HCT116 (cell line): ENCODE measurements around the gene C16orf90. TPM values are rescaled to one million over a fixed set of nuclear protein-coding genes. Genes with fewer than 3 reads are reported as not detected.
"Not testable (repeated sequence)": the region's sequence is repeated elsewhere in the genome, so short reads cannot be mapped to it uniquely, and the experiment has no call there.

Experiments
- ATAC-seq: fragments of 200-7000 bp; cut with Tn5 transposase; 2 replicates; pipeline ENCODE4 v1.9.1; 2020; ENCODE audit warnings: mild to moderate bottlenecking, moderate library complexity
- BruUV-seq: library from RNA; stranded (reverse); fragments of 400-500 nt; replicated peaks from 2 replicates; lab custom pipeline; 2021; lab: Mats Ljungman, UMichigan
- CTCF ChIA-PET: fragments of 300-600 bp; sonication (Branson Sonifier 250); formaldehyde crosslinking; loops from one replicate; lab custom pipeline; 2021; ENCODE audit warnings: antibody characterized with exemption; lab: Charles Lee
- POLR2A ChIA-PET: fragments of 300-600, 350-600 bp; sonication (Branson Sonifier 250); formaldehyde crosslinking; loops from one replicate; lab custom pipeline; 2021; ENCODE audit warnings: antibody characterized with exemption; lab: Charles Lee
- RAD21 ChIA-PET, 2 experiments: fragments of 300-600 bp; sonication (Branson Sonifier 250); formaldehyde crosslinking; loops; one replicate each; lab custom pipeline; 2023; ENCODE audit warnings: low total read pairs in 2 of 2; ENCODE audit not compliant: uncharacterized antibody in 2 of 2, unreplicated experiment in 2 of 2, low non-redundant PET in 1 of 2; lab: Charles Lee
- DNase-seq: peaks from one replicate; pipeline ENCODE4 v3.0.0-alpha.2; 2010; ENCODE audit warnings: low read depth, low spot score
- H2AFZ ChIP-seq: fragments of 200-600 bp; shearing (Covaris generic), sonication (generic); 2 replicates; pipeline ENCODE4 v1.6.1; 2017; ENCODE audit warnings: low read depth, mixed run types, mixed read lengths, antibody characterized with exemption, low read length; ENCODE audit not compliant: poor library complexity, severe bottlenecking
- H3K27ac ChIP-seq: 2 replicates; pipeline ENCODE4 v1.5.1; 2012; ENCODE audit warnings: low read depth, low read length
- H3K27me3 ChIP-seq: fragments of 200-600 bp; sonication (generic); 2 replicates; pipeline ENCODE4 v1.6.1; 2016; ENCODE audit warnings: mixed run types, low read length, mixed read lengths; ENCODE audit not compliant: insufficient read depth
- H3K36me3 ChIP-seq, 2 experiments: fragments of 200-500 bp in 1 of 2; fragments of 200-600 bp in 1 of 2; sonication (Bioruptor generic) in 1 of 2; sonication (generic) in 1 of 2; 2 replicates each; pipeline versions ENCODE4 v1.5.1 to v1.6.1; 2014 to 2016; ENCODE audit warnings: low read length in 2 of 2, inconsistent platforms in 1 of 2, mixed read lengths in 1 of 2, mixed run types in 1 of 2; ENCODE audit not compliant: insufficient read depth in 2 of 2, control insufficient read depth in 1 of 2
- H3K4me1 ChIP-seq, 2 experiments: fragments of 200-600 bp in 1 of 2; sonication (generic) in 1 of 2; 2 replicates each; pipeline versions ENCODE4 v1.5.1 to v1.6.1; 2012 to 2017; ENCODE audit warnings: low read length in 2 of 2, inconsistent platforms in 1 of 2, mild to moderate bottlenecking in 1 of 2, mixed read lengths in 1 of 2, mixed run types in 1 of 2, moderate library complexity in 1 of 2; ENCODE audit not compliant: insufficient read depth in 2 of 2, control insufficient read depth in 1 of 2
- H3K4me2 ChIP-seq: fragments of 200-600 bp; sonication (generic); 2 replicates; pipeline ENCODE4 v1.6.1; 2017; ENCODE audit warnings: mixed run types, low read length, mixed read lengths
- H3K4me3 ChIP-seq, 2 experiments: fragments of 200-600 bp in 1 of 2; sonication (generic) in 1 of 2; replicated peaks in 1 of 2; 2 replicates each; pipeline ENCODE4 v1.5.1; 2011 to 2016; ENCODE audit warnings: low read length in 2 of 2, control low read depth in 1 of 2, low read depth in 1 of 2, mild to moderate bottlenecking in 1 of 2, mixed read lengths in 1 of 2, mixed run types in 1 of 2
- H3K79me2 ChIP-seq: fragments of 200-600 bp; sonication (generic); 2 replicates; pipeline ENCODE4 v1.6.1; 2017; ENCODE audit warnings: mild to moderate bottlenecking, mixed run types, low read length, moderate library complexity, mixed read lengths; ENCODE audit not compliant: insufficient read depth
- H3K9ac ChIP-seq: fragments of 200-600 bp; sonication (generic); 2 replicates; pipeline ENCODE4 v1.6.1; 2016; ENCODE audit warnings: low read length, mixed read lengths
- H3K9me2 ChIP-seq: fragments of 200-600 bp; sonication (generic), shearing (Covaris generic); 2 replicates; pipeline ENCODE4 v1.6.1; 2017; ENCODE audit warnings: mixed run types, mild to moderate bottlenecking, moderate library complexity; ENCODE audit not compliant: insufficient read depth
- H3K9me3 ChIP-seq, 2 experiments: fragments of 200-500 bp in 1 of 2; fragments of 200-600 bp in 1 of 2; sonication (Bioruptor generic) in 1 of 2; sonication (generic) in 1 of 2; 2 replicates each; pipeline ENCODE4 v1.6.1; 2014 to 2017; ENCODE audit warnings: low read length in 2 of 2, mixed read lengths in 2 of 2, inconsistent platforms in 1 of 2, low read depth in 1 of 2, mild to moderate bottlenecking in 1 of 2, mixed run types in 1 of 2, moderate library complexity in 1 of 2; ENCODE audit not compliant: control insufficient read depth in 1 of 2, insufficient read depth in 1 of 2
- H4K20me1 ChIP-seq: fragments of 200-600 bp; sonication (generic), shearing (Covaris generic); 2 replicates; pipeline ENCODE4 v1.6.1; 2017; ENCODE audit warnings: mixed run types, mild to moderate bottlenecking, moderate library complexity; ENCODE audit not compliant: insufficient read depth
- ELF1 ChIP-seq: IDR thresholded peaks from 2 replicates; pipeline ENCODE4 v1.6.1; 2012; ENCODE audit warnings: low read depth, borderline replicate concordance
- EZH2 ChIP-seq: fragments of 200-600 bp; sonication (generic); IDR thresholded peaks from 2 replicates; pipeline ENCODE4 v1.6.1; 2017; ENCODE audit warnings: antibody characterized with exemption, mixed run types
- EZH2phosphoT487 ChIP-seq: fragments of 200-600 bp; IDR thresholded peaks from 2 replicates; pipeline ENCODE4 v1.6.1; 2018; ENCODE audit warnings: antibody characterized with exemption, borderline replicate concordance
- JUND ChIP-seq: IDR thresholded peaks from 2 replicates; pipeline ENCODE4 v1.6.1; 2012
- RAD21 ChIP-seq: IDR thresholded peaks from 2 replicates; pipeline ENCODE4 v1.6.1; 2012; ENCODE audit warnings: low read depth, mild to moderate bottlenecking
- SIN3A ChIP-seq: IDR thresholded peaks from 2 replicates; pipeline ENCODE4 v1.6.1; 2012; ENCODE audit warnings: low read depth
- SP1 ChIP-seq: IDR thresholded peaks from 2 replicates; pipeline ENCODE4 v1.6.1; 2012; ENCODE audit warnings: low read depth
- SRF ChIP-seq: IDR thresholded peaks from 2 replicates; pipeline ENCODE4 v1.6.1; 2012; ENCODE audit warnings: low read depth
- TCF7L2 ChIP-seq: IDR thresholded peaks from 2 replicates; pipeline ENCODE4 v1.7.0; 2011; ENCODE audit warnings: borderline replicate concordance, inconsistent platforms; ENCODE audit not compliant: insufficient read depth, insufficient read length; ENCODE audit errors: extremely low read depth
- YY1 ChIP-seq: IDR thresholded peaks from 2 replicates; pipeline ENCODE4 v1.6.1; 2011; ENCODE audit warnings: low read length, low read depth, moderate library complexity, mild to moderate bottlenecking; ENCODE audit not compliant: insufficient replicate concordance; ENCODE audit errors: extremely low read depth
- ZNF274 ChIP-seq: fragments of 200-500 bp; sonication (Bioruptor generic); IDR thresholded peaks from 2 replicates; pipeline ENCODE4 v1.6.1; 2014; ENCODE audit warnings: mild to moderate bottlenecking, low read depth, low read length, inconsistent platforms
- intact Hi-C: fragments of 100-400 bp; cut with micrococcal nuclease; formaldehyde crosslinking; loops from 2 replicates; pipeline ENCODE4 v1.10.0; 2022
- total RNA-seq: library from RNA; stranded (reverse); gene quantifications from one replicate; pipeline ENCODE4 v1.2.1, GENCODE V29; 2021; ENCODE audit not compliant: unreplicated experiment
- TF ChIP-seq, protein P1 (sequence below), 3 experiments: fragments of 200-600 bp in 1 of 3; sonication (generic) in 1 of 3; IDR thresholded peaks in 2 of 3; conservative IDR thresholded peaks in 1 of 3; 2 replicates each; pipeline ENCODE4 v1.5.1; 2012 to 2017; ENCODE audit warnings: low read depth in 2 of 3, low read length in 2 of 3, antibody characterized with exemption in 1 of 3, borderline replicate concordance in 1 of 3, control low read depth in 1 of 3, mild to moderate bottlenecking in 1 of 3, mixed read lengths in 1 of 3, mixed run types in 1 of 3, moderate library complexity in 1 of 3; ENCODE audit not compliant: insufficient read depth in 1 of 3
- TF ChIP-seq, protein P2 (sequence below): IDR thresholded peaks from 2 replicates; pipeline ENCODE4 v1.6.1; 2012
- TF ChIP-seq, protein P3 (sequence below): IDR thresholded peaks from 2 replicates; pipeline ENCODE4 v1.6.1; 2012

The C16orf90 gene
- total RNA-seq, 1 experiment from 2014 or later = not detected

DNA sequence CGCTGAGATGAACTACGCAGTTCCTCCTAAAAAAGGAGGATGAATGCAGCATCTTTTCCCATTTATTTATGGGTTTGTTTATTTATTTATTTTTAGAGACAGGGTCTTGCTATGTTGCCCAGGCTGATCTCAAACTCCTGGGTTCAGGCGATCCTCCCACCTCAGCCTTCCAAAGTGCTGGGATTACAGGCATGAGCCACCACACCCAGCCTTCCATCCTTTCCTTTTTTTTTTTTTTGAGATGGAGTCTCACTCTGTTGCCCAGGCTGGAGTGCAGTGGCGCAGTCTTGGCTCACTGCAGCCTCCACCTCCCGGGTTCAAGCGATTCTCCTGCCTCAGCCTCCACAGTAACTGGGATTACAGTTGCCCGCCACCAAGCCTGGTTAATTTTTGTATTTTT, 20.4 kb downstream of the C16orf90 start:
- H3K27ac ChIP-seq, H3K4me1 ChIP-seq, H3K27me3 ChIP-seq, POLR2A ChIA-PET, H3K9me3 ChIP-seq, H3K4me2 ChIP-seq, H4K20me1 ChIP-seq, H2AFZ ChIP-seq, H3K36me3 ChIP-seq, CTCF ChIA-PET, ATAC-seq, RAD21 ChIA-PET, DNase-seq, BruUV-seq, H3K9me2 ChIP-seq, H3K4me3 ChIP-seq, intact Hi-C loops, H3K9ac ChIP-seq: not testable (repeated sequence)
- H3K79me2 ChIP-seq = peaks cover 88% of the 10 kb centered on the region

DNA sequence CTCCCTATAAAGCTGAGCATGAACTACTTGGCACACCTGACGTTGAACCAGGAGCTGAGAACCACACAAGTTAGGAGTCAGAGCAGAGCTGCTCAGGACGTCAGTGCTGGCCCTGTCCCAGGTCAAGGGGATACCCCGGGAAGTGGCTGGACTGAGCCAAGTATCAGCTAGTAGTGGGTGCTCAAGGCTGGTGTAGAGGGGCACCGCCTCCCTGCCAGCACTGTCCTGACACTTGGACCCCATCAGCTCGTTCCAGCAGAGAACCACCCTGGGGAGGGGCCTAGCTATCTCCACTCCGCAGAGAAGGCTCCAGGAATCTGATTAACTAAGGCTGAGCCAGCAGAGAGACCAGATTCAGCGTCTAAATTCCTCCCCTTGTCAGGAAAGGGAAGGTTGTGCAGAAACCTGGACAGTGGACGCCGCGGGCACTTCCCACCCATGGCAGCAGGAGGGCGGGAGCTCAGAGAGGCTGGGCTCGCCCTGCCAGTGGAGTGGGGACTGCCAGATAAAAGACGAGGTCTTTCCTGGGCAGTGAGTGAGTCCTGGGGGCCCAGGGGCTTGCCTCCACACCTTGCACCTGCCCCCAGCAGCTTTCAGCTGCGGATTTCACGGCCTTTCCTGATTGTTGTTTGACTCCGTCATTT, 21.0 kb downstream of the C16orf90 start:
- peaks cover 0 to 4% of the 10 kb centered on the region in 2 experiments; a peak in 2 of 4 replicates for H3K36me3 ChIP-seq
- H3K4me1 ChIP-seq = no peaks in the 10 kb centered on the region
- no peaks in the 10 kb centered on the region for H3K9me2 ChIP-seq
- no peak; the same call in 1 of the 2 replicates for ATAC-seq
- ChIA-PET POLR2A (no interaction called here), RAD21 (no interaction called here), CTCF (no interaction called here)
- no peak overlapping the region for H2AFZ ChIP-seq
- DNase-seq = no peak
- no peaks in the 10 kb centered on the region for H3K27me3 ChIP-seq
- peaks cover 90% of the 10 kb centered on the region for H3K79me2 ChIP-seq
- no peak overlapping the region for H3K4me2 ChIP-seq
- H3K9me3 ChIP-seq = no peaks in the 10 kb centered on the region
- H4K20me1 ChIP-seq = no peaks in the 10 kb centered on the region
- TF ChIP-seq YY1 = no peak
- TF ChIP-seq ELF1 = no peak
- TF ChIP-seq SIN3A = no peak
- TF ChIP-seq, protein P1, sequence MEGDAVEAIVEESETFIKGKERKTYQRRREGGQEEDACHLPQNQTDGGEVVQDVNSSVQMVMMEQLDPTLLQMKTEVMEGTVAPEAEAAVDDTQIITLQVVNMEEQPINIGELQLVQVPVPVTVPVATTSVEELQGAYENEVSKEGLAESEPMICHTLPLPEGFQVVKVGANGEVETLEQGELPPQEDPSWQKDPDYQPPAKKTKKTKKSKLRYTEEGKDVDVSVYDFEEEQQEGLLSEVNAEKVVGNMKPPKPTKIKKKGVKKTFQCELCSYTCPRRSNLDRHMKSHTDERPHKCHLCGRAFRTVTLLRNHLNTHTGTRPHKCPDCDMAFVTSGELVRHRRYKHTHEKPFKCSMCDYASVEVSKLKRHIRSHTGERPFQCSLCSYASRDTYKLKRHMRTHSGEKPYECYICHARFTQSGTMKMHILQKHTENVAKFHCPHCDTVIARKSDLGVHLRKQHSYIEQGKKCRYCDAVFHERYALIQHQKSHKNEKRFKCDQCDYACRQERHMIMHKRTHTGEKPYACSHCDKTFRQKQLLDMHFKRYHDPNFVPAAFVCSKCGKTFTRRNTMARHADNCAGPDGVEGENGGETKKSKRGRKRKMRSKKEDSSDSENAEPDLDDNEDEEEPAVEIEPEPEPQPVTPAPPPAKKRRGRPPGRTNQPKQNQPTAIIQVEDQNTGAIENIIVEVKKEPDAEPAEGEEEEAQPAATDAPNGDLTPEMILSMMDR (IDR thresholded peaks at IDR 0.05 in 2 of 3, conservative IDR thresholded peaks at IDR 0.05 in 1 of 3; ENCODE audit: borderline replicate concordance in 1 of 3, insufficient read depth in 1 of 3, low read depth in 2 of 3, low read length in 2 of 3) = no peak
- TF ChIP-seq, protein P2, sequence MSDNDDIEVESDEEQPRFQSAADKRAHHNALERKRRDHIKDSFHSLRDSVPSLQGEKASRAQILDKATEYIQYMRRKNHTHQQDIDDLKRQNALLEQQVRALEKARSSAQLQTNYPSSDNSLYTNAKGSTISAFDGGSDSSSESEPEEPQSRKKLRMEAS = no peak
- no peak for TF ChIP-seq EZH2
- no peak for TF ChIP-seq SP1
- TF ChIP-seq ZNF274 = no peak
- no peak for TF ChIP-seq JUND
- TF ChIP-seq TCF7L2 = no peak
- no peak for TF ChIP-seq RAD21
- TF ChIP-seq SRF = no peak
- no peak for TF ChIP-seq EZH2phosphoT487
- TF ChIP-seq, protein P3, sequence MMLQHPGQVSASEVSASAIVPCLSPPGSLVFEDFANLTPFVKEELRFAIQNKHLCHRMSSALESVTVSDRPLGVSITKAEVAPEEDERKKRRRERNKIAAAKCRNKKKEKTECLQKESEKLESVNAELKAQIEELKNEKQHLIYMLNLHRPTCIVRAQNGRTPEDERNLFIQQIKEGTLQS = no peak
- BruUV-seq = no TSS peak
- no peak overlapping the region for H3K9ac ChIP-seq
- intact Hi-C loops = no loop called here
- no peak overlapping the region for H3K27ac ChIP-seq
- H3K4me3 ChIP-seq = no peak overlapping the region

DNA sequence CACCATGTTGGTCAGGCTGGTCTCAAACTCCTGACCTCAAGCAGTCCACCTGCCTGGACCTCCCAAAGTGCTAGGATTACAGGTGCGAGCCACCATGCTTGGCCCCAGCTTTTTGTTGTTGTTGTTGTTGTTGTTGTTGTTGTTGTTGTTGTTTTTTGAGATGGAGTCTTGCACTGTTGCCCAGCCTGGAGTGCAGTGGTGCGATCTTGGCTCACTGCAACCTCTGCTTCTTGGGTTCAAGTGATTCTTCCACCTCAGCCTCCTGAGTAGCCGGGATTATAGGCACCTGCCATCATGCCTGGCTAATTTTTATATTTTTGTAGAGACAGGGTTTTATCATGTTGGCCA, 21.7 kb downstream of the C16orf90 start:
- POLR2A ChIA-PET, H3K4me3 ChIP-seq, H3K9me3 ChIP-seq, H4K20me1 ChIP-seq, H3K27me3 ChIP-seq, BruUV-seq, H3K27ac ChIP-seq, H3K9ac ChIP-seq, H3K4me2 ChIP-seq, ATAC-seq, H2AFZ ChIP-seq, H3K4me1 ChIP-seq, RAD21 ChIA-PET, intact Hi-C loops, H3K36me3 ChIP-seq, H3K9me2 ChIP-seq, CTCF ChIA-PET, DNase-seq: not testable (repeated sequence)
- peaks cover 91% of the 10 kb centered on the region for H3K79me2 ChIP-seq
